Sigmoid colon (tissue), 7 donors: Measurements from ENCODE around the gene ADAMTS17. TPM values are rescaled to one million over a fixed set of nuclear protein-coding genes. Genes with fewer than 3 reads are reported as not detected.

Experiments
- DNase-seq: peaks from one replicate; pipeline ENCODE4 v3.0.0-alpha.2; 2019
- H3K27ac ChIP-seq, 4 donors: fragments of 200-600 bp; sonication (generic); one replicate each; pipeline ENCODE4 v1.5.1; 2016 to 2019; ENCODE audit warnings: mild to moderate bottlenecking in 1 of 4
- H3K27me3 ChIP-seq, 3 donors: fragments of 200-600 bp; sonication (generic); one replicate each; pipeline ENCODE4 v1.5.1; 2019; ENCODE audit warnings: mild to moderate bottlenecking in 1 of 3
- H3K36me3 ChIP-seq, 4 donors: fragments of 200-600 bp; sonication (generic); one replicate each; pipeline ENCODE4 v1.5.1; 2016 to 2019
- H3K4me1 ChIP-seq, 4 donors: fragments of 200-600 bp; sonication (generic); one replicate each; pipeline ENCODE4 v1.5.1; 2017 to 2019
- H3K4me3 ChIP-seq, 4 donors: fragments of 200-600 bp; sonication (generic); one replicate each; pipeline ENCODE4 v1.5.1; 2017 to 2019; ENCODE audit warnings: mild to moderate bottlenecking in 2 of 4, moderate library complexity in 1 of 4
- H3K9me3 ChIP-seq, 4 donors: fragments of 200-600 bp in 3 of 4; sonication (generic) in 3 of 4; one replicate each; pipeline versions ENCODE4 v1.5.1 to v1.6.1; 2013 to 2019
- CTCF ChIP-seq, 4 experiments: fragments of 450-650 bp in 3 of 4; fragments of 200-600 bp in 1 of 4; IDR thresholded peaks; one replicate each; pipeline ENCODE4 v1.5.1; 2016 to 2019; ENCODE audit warnings: antibody characterized with exemption in 4 of 4, mild to moderate bottlenecking in 3 of 4, moderate library complexity in 2 of 4
- EP300 ChIP-seq, 4 donors: sonication (generic); formaldehyde crosslinking; IDR thresholded peaks; one replicate each; pipeline ENCODE4 v1.6.1; 2017; ENCODE audit warnings: antibody characterized with exemption in 4 of 4
- POLR2A ChIP-seq, 2 donors: fragments of 450-650 bp; IDR thresholded peaks; one replicate each; pipeline ENCODE4 v1.6.1; 2016; ENCODE audit warnings: antibody characterized with exemption in 2 of 2, mild to moderate bottlenecking in 2 of 2, moderate library complexity in 2 of 2
- POLR2AphosphoS5 ChIP-seq, 4 donors: sonication (generic); formaldehyde crosslinking; IDR thresholded peaks; one replicate each; pipeline ENCODE4 v1.6.1; 2017; ENCODE audit warnings: antibody characterized with exemption in 4 of 4
- WGBS, 2 donors: extraction: QIAGEN DNeasy Blood & Tissue Kit; methylation state at CpG; one replicate each; pipeline ENCODE4 v1.1.7; 2013; 5-methylcytosine and 5-hydroxymethylcytosine counted together
- intact Hi-C: fragments of 100-400 bp; cut with DNase I; formaldehyde crosslinking; loops from one replicate; pipeline ENCODE4 v1.15.1; 2023
- polyA plus RNA-seq, 3 donors: library from polyadenylated mRNA; stranded (reverse); fragments of 200-250 nt; gene quantifications; one replicate each; pipeline ENCODE4 v1.2.3, GENCODE V29; 2013
- total RNA-seq, 4 donors: library from RNA; depleted of rRNA; stranded (reverse); fragments of >200 nt; gene quantifications; one replicate each; pipeline ENCODE4 v1.1.0, GENCODE V29; 2016
- donor health status: healthy with polysubstance abuse.
- donor health status: Bipolar disorder and iron deficiency.
- donor health status: healthy.

The ADAMTS17 gene
- total and polyA plus RNA-seq, 7 donors = 0.46 to 3.6 (median 1.2) TPM

GRCh38 chr15:100190675-100191074 lies 151.1 kb downstream of the ADAMTS17 start:
- no peaks in the 10 kb centered on the region for H3K36me3 ChIP-seq
- H3K4me1 ChIP-seq = no peaks in the 10 kb centered on the region
- no peak overlapping the region for H3K4me3 ChIP-seq
- TF ChIP-seq EP300 (IDR thresholded peaks at IDR 0.05) (no peak), CTCF (IDR thresholded peaks at IDR 0.05) (no peak), POLR2A (IDR thresholded peaks at IDR 0.05) (no peak), POLR2AphosphoS5 (IDR thresholded peaks at IDR 0.05) (no peak)
- no peaks in the 10 kb centered on the region for H3K27me3 ChIP-seq
- H3K27ac ChIP-seq = no peak overlapping the region
- intact Hi-C loops = no loop called here
- H3K9me3 ChIP-seq = no peaks in the 10 kb centered on the region
- DNase-seq = peak; percentile 33
- WGBS, 2 donors = 84 to 95% methylated on average over 8 of the region's 8 CpGs

- Histone ChIP-seq H3K9me3 (no peaks in the 10 kb centered on the region), H3K36me3 (no peaks in the 10 kb centered on the region), H3K4me1 (no peaks in the 10 kb centered on the region), H3K27me3 (no peaks in the 10 kb centered on the region), H3K27ac (no peak overlapping the region), H3K4me3 (no peak overlapping the region)
- TF ChIP-seq CTCF (IDR thresholded peaks at IDR 0.05) (no peak), POLR2A (IDR thresholded peaks at IDR 0.05) (no peak), EP300 (IDR thresholded peaks at IDR 0.05) (no peak), POLR2AphosphoS5 (IDR thresholded peaks at IDR 0.05) (no peak)
- intact Hi-C loops = no loop called here
- WGBS, 2 donors = 88 to 92% methylated on average over 4 of the region's 4 CpGs
- DNase-seq = peak; percentile 21
These were observed 151.9 kb downstream of the ADAMTS17 start for GRCh38 chr15:100189849-100190248.

GRCh38 chr15:100189319-100189718 lies 152.5 kb downstream of the ADAMTS17 start:
- H3K27ac ChIP-seq = no peak overlapping the region
- TF ChIP-seq CTCF (IDR thresholded peaks at IDR 0.05) (no peak), EP300 (IDR thresholded peaks at IDR 0.05) (no peak), POLR2AphosphoS5 (IDR thresholded peaks at IDR 0.05) (no peak), POLR2A (IDR thresholded peaks at IDR 0.05) (no peak)
- no peaks in the 10 kb centered on the region for H3K27me3 ChIP-seq
- H3K4me1 ChIP-seq = no peaks in the 10 kb centered on the region
- H3K4me3 ChIP-seq = no peak overlapping the region
- no peaks in the 10 kb centered on the region for H3K9me3 ChIP-seq
- no peaks in the 10 kb centered on the region for H3K36me3 ChIP-seq
- 81 to 86% methylated on average over 6 of the region's 6 CpGs for WGBS, 2 donors
- peak; percentile 25 for DNase-seq
- intact Hi-C loops = no loop called here

- no peaks in the 10 kb centered on the region for H3K36me3 ChIP-seq
- 94 to 96% methylated on average over 8 of the region's 8 CpGs for WGBS, 2 donors
- no peaks in the 10 kb centered on the region for H3K27me3 ChIP-seq
- H3K4me1 ChIP-seq = no peaks in the 10 kb centered on the region
- DNase-seq = peak; percentile 18
- no peak overlapping the region for H3K27ac ChIP-seq
- intact Hi-C loops = no loop called here
- H3K4me3 ChIP-seq = no peak overlapping the region
- no peak for TF ChIP-seq CTCF (IDR thresholded peaks at IDR 0.05)
- no peak for TF ChIP-seq POLR2A (IDR thresholded peaks at IDR 0.05)
- TF ChIP-seq EP300 (IDR thresholded peaks at IDR 0.05) = no peak
- TF ChIP-seq POLR2AphosphoS5 (IDR thresholded peaks at IDR 0.05) = no peak
- H3K9me3 ChIP-seq = no peaks in the 10 kb centered on the region
These were observed 154.1 kb downstream of the ADAMTS17 start for GRCh38 chr15:100187677-100188076.

- TF ChIP-seq POLR2A (IDR thresholded peaks at IDR 0.05) (no peak), CTCF (IDR thresholded peaks at IDR 0.05) (no peak), POLR2AphosphoS5 (IDR thresholded peaks at IDR 0.05) (no peak), EP300 (IDR thresholded peaks at IDR 0.05) (no peak)
These were observed 154.8 kb downstream of the ADAMTS17 start for GRCh38 chr15:100186960-100187359.

More at GRCh38 chr15:100186960-100187359, 154.8 kb downstream of the ADAMTS17 start:
- no peaks in the 10 kb centered on the region for H3K9me3 ChIP-seq
- no peak overlapping the region for H3K27ac ChIP-seq
- no peaks in the 10 kb centered on the region for H3K36me3 ChIP-seq
- H3K4me3 ChIP-seq = no peak overlapping the region
- peak; percentile 32 for DNase-seq
- 85% methylated on average over 6 of the region's 6 CpGs for WGBS, 2 donors
- no peaks in the 10 kb centered on the region for H3K27me3 ChIP-seq
- intact Hi-C loops = no loop called here
- H3K4me1 ChIP-seq = no peaks in the 10 kb centered on the region
